GM12874 (cell line): ENCODE results near the gene ZNF222.

ENCODE experiments used
- TF ChIP-seq, protein P1 (sequence below): IDR thresholded peaks from 2 replicates; pipeline ENCODE4 v1.5.1; 2011; ENCODE audit warnings: low read depth, mild to moderate bottlenecking, control low read depth, low read length, moderate library complexity; ENCODE audit not compliant: insufficient read depth

ZNF222 gene

DNA sequence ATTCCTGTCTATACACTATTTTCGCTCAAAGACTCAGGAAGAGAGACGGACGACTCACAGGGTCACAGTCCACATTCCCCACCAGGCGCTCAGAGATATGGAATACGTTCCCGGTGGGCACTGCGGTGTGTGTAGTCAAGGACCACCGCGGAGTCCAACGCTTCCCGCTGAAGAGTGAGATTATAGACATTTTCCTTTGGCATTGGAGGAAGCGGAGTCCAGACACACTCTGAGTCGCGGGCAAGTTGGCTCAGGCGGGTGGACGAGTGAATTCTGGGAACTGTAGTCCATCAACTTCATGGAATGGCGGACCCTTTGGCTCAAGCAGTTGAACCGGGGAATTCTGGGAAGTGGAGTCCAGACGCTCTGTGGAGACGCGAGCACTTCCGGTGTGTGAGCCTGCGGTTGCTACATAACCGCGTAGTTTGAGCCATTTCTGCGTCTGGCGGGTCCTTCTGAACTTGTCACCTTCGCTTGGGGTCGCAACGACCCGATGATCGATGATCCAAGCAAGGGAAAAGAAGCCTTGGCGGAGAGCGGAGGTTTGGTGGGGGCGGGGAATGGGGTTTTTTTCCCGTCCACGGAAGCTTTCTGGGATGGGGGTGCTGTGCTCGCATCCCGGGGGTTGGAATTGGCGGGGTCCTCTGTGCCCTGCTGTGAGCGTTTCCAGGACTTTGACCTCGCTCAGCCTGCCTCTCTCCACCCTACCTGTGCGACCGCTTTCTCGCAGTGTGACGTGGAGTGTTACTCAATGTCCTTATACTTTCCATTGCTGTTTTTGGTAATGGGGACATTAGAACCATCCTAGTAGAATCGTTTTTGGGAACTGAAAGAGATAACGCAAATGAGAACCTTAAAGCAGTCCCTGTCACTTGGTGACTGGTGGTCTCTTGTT, 22.4 kb upstream of the ZNF222 start, which contains the start of gene ZNF230:
TSS of gene ZNF230 (plus strand) at position 392 of the 895 bp plus-strand sequence. CDS start 4,122 bp downstream, outside the sequence.
- TF ChIP-seq, protein P1, sequence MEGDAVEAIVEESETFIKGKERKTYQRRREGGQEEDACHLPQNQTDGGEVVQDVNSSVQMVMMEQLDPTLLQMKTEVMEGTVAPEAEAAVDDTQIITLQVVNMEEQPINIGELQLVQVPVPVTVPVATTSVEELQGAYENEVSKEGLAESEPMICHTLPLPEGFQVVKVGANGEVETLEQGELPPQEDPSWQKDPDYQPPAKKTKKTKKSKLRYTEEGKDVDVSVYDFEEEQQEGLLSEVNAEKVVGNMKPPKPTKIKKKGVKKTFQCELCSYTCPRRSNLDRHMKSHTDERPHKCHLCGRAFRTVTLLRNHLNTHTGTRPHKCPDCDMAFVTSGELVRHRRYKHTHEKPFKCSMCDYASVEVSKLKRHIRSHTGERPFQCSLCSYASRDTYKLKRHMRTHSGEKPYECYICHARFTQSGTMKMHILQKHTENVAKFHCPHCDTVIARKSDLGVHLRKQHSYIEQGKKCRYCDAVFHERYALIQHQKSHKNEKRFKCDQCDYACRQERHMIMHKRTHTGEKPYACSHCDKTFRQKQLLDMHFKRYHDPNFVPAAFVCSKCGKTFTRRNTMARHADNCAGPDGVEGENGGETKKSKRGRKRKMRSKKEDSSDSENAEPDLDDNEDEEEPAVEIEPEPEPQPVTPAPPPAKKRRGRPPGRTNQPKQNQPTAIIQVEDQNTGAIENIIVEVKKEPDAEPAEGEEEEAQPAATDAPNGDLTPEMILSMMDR = 0 out of 2 replicates have a peak, but pooled peaks have one; percentile 4

DNA sequence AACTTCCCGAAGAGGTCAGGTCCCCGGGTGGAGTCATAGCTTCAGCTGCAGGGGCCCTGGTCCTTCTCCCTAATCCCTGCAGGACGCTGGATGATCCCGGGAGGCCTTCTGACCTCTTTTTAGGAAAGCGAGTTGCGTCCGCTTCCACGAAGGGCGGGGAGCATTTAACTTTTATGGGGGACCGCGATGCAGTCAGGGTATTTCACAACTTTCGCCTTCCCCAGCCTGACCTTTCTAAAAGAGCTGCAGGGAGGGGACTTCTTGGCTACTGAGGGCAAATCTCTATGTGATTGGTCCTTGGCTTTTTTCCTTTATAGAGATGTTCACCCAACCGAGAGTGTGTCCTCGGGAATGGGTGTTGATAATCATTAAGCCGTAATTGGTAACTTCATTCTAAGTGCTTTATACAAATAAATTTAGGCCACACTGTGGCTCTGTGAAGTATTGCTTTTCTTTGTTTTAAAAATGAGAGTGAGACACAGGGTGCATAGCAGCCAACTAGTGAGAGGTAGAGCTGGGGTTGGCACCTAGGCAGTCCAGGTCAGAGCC, 21.6 kb upstream of the ZNF222 start:
- TF ChIP-seq, protein P1 = 0 out of 2 replicates have a peak, but pooled peaks have one; percentile 5

DNA sequence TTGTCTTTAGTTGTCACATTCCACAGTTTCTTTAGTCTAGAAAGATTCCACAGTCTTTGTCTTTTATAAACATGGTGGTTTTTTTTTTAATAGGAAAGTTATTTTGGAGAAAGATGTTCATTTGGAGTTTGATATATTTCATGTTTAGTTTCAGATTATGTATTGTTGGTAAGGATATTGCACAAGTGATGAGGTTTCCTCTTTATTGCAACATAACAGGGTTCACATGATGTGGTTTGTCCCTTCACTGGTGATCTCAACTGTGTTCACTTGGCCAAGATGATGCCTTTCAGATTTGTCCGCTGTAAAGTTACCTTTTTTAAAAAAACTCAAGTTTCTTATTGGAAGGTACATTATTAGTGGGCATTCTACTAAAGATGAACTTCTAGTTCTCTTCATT, 19.2 kb upstream of the ZNF222 start:
- TF ChIP-seq, protein P1 = no peak

DNA sequence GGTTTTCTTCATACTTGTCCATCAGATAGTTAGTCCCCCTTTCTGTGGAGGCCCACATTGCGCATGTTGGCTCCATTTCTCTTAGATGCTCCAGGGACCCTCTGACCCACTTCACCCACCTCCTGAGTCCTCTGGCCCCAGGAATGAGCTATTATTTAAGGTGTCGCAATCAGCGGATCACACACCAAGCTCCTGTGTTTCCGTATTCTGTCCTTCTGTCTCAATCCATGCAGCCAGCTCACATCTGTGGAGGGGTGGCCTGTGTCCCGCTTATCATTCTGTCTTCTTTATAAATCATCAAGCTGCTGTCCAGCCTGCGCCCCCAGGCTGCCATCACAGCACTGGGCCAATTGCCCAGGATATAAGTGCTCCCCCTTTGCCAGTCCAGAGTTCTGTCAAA, 17.7 kb upstream of the ZNF222 start:
- TF ChIP-seq, protein P1 = no peak

DNA sequence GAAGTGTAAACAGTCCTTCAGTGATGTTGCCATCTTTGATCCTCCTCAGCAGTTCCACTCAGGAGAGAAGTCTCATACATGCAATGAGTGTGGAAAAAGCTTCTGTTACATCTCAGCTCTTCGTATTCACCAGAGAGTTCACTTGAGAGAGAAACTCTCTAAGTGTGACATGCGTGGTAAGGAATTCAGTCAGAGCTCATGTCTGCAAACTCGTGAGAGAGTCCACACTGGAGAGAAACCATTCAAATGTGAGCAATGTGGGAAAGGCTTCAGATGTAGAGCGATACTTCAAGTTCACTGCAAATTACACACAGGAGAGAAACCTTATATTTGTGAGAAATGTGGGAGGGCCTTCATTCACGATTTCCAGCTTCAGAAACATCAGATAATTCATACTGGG, 14.7 kb upstream of the ZNF222 start:
- TF ChIP-seq, protein P1 = no peak

DNA sequence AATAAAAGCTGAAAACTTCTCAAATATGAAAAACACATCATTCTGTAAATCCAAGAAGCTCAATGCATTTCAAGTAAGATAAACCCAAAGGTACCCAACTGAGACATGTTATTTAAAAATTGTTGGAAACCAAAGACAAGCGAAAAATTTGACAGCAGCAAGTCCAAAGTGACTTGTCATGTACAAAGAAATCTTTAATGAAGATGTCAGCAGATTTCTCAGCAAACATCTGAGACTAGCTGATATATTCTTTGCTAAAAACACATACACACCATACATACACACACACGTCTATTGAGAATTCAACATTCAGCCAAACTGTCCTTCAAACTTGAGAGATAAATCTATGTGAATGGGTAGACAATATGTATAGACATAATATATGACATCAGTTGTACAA, 5.7 kb upstream of the ZNF222 start:
- TF ChIP-seq, protein P1 = no peak

DNA sequence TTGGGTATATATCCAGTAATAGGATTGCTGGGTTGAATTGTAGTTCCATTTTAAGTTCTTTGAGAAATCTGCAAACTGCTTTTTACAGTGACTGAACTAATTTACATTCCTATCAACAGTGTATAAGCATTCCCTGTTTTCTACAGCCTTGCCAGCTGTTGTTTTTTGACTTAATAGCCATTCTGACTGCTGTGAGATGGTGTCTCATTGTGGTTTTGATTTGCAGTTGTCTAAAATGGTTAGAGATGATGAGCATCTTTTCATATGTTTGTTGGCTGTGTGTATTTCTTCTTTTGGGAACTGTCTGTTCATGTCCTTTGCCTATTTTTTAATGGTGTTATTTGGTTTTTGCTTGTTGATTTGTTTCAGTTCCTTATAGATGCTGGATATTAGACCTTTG, 4.0 kb upstream of the ZNF222 start:
- TF ChIP-seq, protein P1 = no peak
